GM04503 (cell line): ENCODE data around the gene ZFR2.

Experiments used
- DNase-seq: peaks from one replicate; pipeline ENCODE4 v3.0.0-alpha.2; 2012; ENCODE audit warnings: low read depth

The ZFR2 gene

DNA sequence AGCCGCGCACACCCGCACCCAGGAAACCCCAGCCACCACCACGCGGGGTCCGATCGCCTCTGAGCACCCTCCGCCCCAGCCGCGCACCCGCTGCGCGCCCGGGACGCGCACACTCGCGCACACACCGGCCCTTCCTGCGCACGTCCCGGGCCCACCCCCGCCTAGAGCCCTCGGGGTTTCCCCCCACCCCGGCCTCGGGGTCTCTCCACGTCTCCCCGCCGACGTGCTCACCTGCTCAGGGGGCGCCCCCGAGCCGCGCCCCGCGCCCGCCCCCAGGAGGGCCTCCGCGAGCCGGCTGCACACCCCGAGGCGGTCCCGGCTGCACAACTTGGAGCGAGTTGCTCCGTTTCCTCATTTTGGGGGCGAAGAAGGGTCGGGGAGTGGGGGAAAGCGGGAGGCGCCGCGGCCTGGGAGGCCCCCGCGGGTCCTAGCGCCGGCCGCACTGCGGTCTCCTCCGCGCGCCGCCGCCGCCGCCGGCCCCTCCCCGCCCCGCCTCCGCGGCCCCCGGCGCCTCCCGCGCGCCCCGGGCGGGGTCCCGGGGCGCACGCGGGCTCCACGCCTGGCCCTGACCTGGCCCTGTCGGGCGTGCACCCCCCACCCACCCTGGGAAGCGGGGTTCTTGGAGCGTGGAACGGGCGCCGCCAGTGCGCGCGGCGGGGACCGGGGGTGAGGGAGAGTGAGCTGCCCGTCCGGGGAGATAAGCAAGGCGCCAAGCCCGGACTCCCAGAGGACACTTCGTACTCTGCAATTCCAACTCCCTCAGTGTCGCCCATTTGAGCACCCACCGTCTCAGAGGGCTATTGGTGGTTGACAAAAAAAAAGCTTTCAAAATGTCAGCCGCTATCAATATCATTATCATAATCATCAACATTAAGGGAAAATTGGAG, 82.7 kb downstream of the ZFR2 start, which contains the start of gene MATK:
MATK (minus strand) TSS at position 444 of the 887 bp plus-strand sequence. CDS start 1,246 bp downstream, outside the sequence.
- DNase-seq = no peak

DNA sequence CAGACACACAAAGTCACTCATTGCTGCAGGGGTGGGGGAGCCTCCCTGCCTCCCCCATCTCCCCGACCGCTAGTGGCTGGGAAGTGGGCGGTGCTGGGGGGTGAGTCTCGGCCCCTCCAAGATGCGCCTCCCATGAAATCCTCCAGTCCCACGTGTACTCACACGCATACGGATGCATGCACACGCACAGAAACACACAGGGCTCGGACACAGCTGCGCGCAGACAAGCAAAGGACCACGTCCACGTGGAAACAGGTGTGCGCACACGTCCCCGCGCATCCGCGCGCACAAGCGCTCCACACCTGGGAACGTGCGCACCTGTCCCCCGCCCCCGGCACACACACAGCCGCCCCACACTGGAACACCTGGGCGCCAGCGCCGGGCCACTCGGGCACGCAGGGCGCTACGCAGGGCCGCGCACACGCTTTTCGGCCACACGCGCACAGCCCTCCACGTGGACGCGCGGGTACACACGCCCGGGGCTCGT, 83.3 kb downstream of the ZFR2 start:
- no peak for DNase-seq

DNA sequence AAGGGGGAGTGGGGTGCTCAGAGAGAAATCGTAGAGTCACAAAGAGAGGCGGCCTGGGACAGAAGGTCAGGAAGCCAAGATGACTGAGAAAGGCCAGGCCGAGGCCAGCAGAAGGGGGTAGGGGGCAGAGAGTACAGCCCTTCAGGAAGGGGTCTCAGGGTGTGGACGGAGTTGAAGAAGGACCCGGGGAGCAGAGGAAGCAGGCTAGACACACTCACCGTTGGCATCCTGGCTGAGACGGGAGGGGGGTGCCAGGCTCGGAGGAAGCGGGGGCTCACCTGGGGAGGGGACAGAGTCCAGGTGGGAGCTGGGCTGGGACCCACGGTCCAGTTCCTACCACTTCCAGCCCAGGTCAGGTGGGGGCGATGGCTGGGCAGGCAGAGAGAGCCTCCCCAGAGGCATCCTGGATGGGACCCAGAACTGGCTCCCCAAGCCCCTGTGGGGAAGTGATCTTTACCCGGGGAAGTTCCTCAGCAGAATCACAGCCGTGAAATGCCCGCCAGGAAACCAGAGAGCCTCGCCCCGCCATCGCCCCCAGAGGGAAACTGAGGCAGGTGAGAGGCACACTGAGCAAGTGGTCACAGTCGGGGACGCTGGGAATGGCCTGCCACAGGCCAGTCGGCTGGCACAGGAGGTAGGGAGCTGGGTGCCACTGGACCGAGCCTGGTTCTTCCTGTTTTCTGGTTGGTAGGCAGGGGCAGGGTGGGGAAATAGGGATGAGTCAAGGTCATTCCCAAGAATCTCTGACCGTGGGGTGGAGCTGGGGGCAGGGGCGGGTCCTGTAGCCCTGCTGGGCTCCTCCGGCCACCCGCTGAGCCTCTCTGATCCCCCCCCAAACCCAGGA, 84.0 kb downstream of the ZFR2 start:
- no peak for DNase-seq

DNA sequence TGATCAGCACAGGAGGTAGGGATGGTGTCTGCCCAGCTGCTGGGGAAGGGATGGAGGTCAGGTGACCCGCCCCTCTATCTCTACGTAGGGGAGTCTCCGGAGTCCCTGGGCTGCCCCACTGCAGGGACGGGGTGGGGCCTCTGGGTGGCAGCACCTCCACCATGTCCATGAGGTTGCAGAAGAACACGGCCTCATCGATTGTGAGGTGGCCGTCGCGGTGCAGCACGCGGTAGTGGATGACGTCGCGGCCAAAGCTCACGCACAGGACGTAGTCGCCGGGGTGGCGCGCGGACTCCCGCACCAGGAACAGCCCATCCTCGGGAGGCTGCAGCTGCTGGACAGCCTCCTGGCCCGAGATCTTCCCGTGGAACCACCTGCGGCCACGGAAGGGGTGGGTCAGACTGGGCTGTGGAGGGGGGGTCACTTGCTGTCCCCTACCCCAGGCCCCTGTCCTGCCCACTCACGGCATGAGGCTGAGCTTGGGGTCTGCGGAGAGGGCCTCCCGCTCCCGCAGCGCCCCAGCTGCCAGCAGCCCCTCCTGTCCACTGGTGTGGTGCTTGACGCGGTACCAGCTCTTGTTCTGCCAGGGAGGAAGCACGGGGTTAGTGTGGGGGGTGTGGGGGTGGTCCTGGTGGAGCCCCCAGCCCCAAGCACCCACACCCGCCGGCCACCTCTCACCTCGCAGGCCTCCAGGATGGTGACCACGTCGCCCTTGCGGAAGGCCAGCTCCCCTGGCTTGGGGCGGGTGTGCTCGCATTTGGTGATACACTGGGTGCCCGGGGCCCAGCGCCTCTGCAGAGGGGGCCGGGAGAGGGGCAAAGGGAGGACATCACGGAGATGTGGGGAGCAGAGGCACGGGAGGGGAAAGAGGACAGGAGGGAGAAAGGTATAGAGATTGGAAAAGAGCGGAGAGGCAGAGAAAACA, 84.9 kb downstream of the ZFR2 start:
- no peak for DNase-seq

DNA sequence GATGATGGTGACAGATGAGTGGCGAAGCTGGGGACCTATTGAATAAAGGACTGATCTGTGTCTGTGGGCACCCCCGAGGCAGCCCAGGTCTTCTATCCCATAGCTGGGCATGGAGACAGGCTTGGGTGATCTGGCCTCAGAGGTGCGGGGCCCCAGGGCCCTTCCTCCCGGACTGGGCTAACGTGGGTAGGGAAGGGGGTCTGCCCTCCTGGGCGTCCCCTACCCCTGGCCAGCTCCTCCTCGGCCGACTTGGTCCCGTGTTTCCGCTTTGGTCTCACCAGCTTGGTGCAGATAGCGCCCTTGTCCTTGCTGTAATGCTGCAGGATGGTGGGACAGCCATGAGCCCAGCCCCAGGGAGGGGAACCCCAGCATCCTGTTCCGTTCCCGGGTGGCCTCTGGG, 85.9 kb downstream of the ZFR2 start:
- no peak for DNase-seq

DNA sequence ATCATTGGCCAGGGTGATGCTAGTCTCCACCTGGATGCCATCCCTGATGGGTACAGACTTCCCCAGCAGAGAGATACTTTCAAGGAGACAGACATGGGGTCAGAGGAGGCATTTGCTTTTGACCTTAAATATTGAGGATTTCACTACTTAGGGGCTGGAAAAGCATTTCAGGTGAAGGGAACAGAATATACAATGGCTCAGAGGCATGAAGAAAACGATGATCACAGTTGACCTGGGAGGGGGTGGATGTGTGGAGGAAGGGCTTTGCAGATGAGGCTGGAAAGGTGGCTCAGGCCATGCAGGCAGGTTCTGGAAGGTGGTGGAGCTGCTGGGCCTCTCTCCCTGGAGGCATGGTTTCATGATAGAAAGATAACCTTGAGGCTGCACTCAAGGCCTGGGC, 86.5 kb downstream of the ZFR2 start:
- DNase-seq = no peak

DNA sequence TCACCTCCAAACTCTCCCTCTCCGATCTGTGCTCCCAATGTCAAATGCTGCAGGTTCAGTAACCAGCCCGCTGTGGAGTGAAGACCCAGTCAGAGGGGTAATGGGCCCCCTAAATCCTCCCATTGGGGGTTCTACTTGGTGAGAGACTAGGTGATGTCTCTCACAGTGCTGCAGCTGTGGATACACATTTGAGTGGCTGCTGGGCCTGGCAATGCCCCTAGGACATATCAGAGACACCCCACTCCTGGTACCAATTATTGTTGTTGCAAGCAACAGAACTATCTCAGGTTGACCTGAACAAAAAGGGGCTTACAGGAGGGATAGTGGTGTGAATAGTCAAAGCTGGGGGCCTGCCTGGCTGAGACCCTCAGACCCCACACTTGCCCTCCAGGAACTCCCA, 87.2 kb downstream of the ZFR2 start:
- DNase-seq = no peak

DNA sequence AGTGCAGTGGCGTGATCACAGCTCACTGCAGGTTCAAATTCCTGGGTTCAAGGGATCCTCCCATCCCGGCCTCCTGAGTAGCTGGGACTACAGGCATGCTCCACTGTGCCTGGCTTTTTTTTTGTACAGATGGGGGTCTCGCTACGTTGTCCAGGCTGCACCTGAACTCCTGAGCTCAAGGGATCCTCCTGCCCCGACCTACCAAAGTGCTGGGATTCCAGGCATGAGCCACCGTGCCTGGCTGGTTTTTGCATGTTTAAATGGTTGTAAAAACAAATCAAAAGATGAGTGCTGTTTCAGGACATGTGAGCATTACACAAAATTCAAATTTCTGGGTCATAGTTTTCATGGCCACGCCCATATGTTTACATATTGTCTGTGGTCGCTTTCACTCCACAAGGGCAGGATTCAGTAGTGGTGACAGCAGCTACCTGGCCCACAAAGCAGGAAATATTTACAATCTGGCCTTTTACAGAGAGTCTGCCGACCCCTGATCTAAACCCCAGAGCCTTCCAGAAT, 88.0 kb downstream of the ZFR2 start:
- no peak for DNase-seq

DNA sequence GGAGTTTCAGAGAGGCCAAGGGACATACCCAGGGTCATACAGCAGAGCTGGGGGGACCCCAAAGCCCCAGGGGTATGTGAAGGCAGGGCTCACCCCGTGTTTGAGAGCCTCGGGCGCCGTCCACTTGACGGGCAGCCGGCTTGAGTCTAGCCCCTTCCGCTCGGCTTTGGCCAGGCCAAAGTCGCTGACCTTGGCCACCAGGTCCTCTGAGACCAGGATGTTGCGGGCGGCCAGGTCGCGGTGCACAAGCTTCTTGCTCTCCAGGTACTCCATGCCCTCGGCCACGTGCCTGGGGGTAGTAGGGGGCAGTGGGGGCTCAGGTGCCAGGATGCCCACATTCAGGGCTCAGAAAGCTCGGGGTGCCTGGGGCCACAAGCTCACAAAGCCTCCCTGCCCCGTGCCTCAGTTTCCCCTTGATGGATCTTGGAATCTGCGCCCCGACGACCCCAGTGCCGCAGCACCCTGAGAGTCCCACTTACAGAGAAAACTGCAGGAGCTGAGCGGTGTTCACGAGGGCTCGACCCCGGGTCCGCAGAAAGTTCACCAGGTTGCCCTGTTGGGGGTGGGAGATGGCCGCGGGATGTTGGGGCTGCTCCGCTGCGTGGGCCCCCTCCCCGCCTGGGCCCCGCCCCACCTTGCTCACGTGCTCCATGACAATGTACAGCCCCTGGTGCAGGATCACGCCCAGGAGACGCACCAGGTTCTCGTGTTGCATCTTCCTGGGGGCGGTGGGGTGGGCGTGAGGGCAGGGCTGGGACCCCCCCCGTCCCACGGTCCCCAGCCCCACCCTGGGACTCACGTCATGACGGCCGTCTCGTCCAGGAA, 89.7 kb downstream of the ZFR2 start:
- DNase-seq = no peak

DNA sequence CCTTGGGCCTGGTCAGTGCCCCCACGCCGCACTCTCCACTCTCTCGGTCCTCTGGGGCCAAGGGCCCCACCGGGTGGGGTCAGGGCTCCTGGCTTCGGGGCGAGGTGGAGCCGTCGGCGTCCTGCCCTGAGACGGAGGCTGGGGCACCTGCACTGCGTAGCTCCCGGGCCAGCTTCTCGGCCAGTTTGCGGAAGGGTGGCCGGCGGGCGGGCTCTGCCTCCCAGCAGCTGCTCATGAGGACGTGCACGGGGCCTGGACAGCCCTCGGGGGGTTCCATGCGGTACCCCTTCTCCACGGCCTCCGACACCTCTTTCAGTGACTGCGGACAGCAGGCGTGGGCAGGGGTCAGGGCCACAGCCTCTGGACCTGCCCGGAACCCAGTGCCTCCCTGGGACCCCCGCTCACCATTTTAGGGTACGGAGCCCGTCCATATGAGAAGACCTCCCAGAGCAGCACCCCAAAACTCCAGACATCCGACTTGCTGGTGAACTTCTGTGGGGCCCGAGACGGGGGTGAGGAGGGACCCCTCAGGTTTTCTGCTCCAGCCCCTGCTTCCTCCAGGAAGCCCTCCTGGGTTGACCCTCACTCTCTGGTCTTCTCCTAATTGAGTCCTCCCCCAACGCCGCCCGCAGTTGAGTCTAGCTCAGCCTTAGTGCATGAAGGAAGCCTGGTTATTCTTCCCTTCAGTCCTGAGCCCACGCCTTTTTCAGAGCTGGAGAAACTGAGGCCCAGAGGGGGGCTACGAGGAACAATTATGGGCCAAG, 90.6 kb downstream of the ZFR2 start:
- DNase-seq = no peak

DNA sequence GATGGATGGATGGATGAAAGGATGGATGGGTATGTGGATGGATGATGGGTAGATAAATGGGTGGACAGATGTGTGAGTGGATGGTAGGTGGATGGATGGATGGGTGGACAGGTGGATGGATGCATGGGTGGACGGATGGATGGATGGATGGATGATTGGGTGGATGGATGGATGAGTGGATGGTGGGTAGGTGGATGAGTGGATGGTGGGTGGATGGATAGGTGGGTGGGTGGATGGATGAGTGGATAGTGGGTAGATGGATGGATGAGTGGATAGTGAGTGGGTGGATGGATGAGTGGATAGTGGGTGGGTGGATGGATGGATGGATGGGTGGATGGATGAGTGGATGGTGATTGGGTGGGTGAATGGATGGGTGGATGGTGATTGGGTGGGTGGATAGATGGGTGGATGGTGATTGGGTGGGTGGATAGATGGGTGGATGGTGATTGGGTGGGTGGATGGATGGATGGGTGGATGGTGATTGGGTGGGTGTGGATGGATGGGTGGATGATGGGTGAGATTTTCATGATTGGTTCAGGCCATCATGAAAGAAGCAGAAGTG, 92.3 kb downstream of the ZFR2 start:
- no peak for DNase-seq

DNA sequence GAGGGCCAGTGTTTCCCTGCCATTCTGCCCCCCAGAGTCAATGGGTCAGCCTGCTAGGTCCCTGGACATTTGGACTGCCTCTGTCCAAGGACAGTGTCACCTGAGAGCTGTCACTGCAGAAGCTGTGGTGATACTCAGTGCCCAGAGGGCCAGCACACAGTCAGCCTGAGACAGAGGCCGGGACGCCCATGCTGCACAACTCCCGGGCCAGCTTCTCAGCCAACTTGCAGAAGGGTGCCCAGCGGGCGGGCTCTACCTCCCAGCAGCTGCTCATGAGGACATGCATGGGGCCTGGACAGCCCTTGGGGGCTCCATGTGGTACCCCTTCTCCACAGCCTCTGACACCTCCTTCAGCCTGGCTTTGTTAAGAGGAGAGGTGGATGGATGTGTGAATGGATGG, 93.0 kb downstream of the ZFR2 start:
- DNase-seq = no peak

DNA sequence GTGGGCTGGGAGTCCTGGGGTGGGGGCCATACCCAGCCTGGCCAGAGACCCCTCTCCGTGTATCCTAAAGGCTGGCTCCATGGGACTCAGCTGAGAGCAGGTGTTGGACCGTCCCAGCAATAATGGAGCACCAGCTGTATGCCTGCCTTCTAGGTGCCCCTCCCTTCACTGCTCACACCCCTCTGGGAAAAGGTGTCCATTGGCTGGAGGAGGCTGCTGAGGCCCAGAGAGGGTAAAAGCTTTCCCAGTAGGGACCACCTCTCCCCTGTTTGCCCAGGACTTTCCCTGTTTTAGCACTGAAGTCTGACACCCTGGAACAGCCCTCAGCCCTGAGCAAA, 93.5 kb downstream of the ZFR2 start:
- no peak for DNase-seq

DNA sequence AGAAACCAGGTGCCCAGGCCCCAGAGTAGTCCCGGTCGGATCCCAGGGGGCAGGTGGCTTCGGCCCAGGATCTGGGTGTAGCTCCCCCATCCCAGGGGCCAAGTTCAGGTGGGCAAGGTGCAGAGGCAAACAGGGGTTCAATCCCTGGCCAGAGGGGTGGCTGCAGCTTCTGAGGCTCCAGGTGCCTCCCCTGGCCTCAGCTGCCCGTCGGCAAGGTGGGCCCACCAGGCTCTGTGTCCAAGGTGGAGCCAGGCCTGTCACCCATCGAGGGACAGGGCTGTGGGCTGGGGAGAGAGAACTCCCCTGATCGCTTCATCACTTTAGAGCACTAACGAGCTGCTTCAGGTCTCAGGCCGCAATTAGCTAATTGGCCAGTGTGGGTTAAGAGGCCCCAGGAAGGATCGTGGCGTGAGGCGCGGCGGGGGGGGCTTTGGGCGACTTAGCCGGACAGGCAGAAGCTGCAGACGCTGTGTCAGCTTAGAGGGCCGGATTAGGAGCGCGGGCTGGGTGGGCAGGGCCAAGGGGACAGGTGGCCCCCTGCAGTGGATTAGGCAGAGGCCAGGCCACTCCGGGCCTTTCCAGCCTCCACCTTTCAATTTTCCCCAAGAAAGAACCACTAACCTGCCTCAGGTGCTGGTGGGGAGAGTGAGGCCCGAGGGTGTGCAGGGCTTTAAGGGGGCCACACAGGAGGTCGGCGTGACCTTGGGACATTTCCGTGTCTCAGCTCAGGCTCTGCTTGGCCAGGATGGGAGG, 94.0 kb downstream of the ZFR2 start:
- DNase-seq = no peak

DNA sequence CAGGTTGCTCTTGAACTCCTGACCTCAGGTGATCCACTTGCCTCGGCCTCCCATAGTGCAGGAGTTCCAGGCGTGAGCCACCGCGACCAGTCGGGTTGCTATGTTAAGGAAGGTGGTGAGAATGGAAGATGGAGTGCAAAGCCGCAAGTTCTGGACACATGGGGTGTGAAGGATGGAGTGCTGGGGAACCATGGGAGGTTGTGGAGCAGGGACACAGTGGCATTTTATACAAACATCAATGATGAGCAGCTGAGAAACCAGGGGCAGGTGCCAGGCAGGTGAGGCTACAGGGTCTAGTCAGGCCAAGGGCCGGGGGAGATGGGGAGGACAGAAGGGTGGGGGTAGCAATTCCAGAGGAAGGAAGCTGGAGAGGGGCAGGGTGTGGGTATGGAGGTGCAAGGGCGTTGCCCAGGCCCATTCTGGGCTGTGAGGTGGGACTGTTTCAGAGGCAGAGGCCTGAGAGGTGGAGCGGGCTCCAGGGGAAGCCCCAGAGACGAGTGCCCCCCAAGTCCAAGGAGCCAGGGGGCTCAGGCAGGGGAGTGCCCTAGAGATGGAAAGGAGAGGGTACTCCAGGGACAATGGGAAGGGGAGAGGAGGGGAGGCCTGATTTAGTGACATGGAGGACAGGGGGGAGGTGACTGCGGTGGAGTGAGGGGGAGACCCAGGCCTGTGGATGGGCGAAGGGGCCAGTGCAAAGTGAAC, 94.9 kb downstream of the ZFR2 start:
- no peak for DNase-seq

DNA sequence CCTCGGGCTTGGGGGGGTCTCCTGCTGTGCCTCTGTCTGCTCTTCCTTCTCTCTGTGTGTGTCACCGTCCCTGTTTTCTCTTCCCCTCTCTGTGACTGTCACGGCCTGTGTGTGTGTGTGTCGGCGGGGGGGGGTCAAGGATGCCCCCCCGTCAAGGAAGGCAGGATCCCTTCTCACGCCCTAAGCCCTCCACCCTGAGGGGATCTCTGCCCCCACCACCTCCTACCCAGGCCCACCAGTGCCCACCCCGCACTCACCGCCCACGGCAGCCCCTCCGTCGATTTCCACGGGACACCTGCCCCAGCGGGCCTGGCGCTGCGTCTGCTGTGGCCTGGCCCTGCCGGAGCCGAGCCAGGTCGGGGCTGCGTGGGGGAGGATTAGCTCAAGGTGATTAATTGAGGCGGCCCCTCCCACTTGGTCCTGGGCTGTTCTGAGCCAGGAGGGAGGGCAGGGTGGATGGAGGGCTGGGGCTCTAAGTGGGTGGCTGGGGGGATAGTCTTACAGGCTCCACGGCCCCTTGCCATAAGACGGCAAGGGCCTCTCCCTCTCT, 96.9 kb downstream of the ZFR2 start, which contains the start of gene RAX2:
RAX2 (minus strand) TSS at position 323 of the 550 bp plus-strand sequence. CDS start 486 bp downstream, outside the sequence.
- DNase-seq = no peak

DNA sequence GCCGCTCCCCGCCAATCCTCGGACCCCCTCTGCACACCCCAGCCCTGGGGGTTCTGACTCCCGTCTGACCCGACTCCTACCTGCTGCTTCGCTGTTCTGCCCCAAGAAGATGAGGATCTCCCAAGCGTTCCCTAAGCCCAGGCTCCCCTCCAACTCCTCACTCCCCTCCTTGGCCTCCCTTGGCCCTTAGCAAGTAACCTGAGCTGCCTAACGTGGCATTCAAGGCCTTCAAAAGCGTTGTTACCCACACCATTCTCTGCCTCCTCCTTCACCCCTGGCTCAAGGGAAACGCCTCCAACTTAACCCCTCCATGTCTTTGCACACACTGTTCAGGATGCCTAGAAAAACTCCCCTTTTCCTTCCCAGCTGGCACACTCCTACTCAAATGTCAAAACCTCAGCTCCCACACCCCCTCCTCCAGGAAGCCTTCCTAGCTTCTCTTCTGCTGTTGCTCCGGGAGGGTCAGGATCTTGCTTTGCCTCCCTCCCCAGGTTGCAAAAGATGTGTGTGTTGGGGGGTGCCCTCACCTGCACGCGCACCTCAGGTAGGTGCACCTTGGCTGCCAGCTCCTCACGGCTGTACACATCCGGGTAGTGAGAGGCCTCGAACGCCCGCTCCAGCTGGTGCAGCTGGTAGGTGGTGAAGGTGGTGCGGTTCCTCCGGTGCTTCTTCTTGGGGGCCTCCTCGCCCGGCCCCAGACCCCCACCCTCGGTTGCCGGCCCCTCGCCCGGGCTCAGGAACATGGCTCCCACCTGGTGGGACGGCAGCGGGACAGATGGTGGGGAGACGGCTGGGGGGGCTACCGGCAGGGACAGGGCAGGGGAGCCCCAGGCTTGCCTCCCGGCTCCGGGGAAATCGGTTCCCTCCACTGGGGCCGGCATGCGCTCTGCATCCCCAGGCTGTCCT, 97.6 kb downstream of the ZFR2 start:
- DNase-seq = no peak
